ENCODE results near the gene ZNF609. TPM values are rescaled to one million over a fixed set of nuclear protein-coding genes. Genes with fewer than 3 reads are reported as not detected.

The ZNF609 gene
- total and polyA plus RNA-seq, 2 experiments from 2014 or later = 12.5 to 23.0 TPM

DNA sequence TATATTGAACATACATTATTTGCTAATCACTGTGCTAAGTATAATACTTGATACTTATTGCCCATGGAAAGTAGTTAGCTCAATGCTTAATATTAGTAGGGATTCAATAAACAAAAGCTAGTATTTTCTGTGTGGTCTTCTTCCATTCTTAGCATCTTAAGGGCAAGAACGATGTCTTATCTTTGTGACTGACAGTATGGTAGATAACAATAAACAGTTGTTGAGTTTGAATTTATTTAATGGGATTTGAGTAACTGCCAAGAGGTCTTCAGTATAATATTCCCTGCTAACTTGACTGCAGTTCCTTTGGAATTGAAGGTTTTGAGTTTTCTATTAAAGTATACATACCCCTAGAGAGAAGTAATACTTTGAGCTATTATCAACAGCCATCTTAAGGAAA lies 70.1 kb downstream of the ZNF609 start:
- DNase-seq (ENCODE audit: low spot score) = no peak
- H3K4me1 ChIP-seq (ENCODE audit: insufficient read depth) = no peaks in the 10 kb centered on the region
- no peaks in the 10 kb centered on the region for H3K36me3 ChIP-seq (replicated peaks; ENCODE audit: insufficient read depth, low read depth)
- peaks cover 100% of the 10 kb centered on the region for H3K79me2 ChIP-seq
- no peak overlapping the region for H2AFZ ChIP-seq
- H4K20me1 ChIP-seq (ENCODE audit: insufficient read depth, poor library complexity, severe bottlenecking) = peaks cover 38% of the 10 kb centered on the region
- H3K9me2 ChIP-seq (replicated peaks; ENCODE audit: insufficient read depth) = no peaks in the 10 kb centered on the region
- no peaks in the 10 kb centered on the region for H3K9me3 ChIP-seq (ENCODE audit: low read depth)
- H3K4me3 ChIP-seq = no peak overlapping the region
- TF ChIP-seq CTCF (IDR thresholded peaks at IDR 0.05; ENCODE audit: poor library complexity) (no peak), EZH2 (IDR thresholded peaks at IDR 0.05; ENCODE audit: borderline replicate concordance) (no peak)
- H3K4me2 ChIP-seq = no peak overlapping the region
- H3K27me3 ChIP-seq = no peaks in the 10 kb centered on the region
- no peak overlapping the region for H3K27ac ChIP-seq
- WGBS (ENCODE audit: low lambda C conversion rate, missing lambda C conversion rate) = 33% methylated on average over 1 of the region's 1 CpG

DNA sequence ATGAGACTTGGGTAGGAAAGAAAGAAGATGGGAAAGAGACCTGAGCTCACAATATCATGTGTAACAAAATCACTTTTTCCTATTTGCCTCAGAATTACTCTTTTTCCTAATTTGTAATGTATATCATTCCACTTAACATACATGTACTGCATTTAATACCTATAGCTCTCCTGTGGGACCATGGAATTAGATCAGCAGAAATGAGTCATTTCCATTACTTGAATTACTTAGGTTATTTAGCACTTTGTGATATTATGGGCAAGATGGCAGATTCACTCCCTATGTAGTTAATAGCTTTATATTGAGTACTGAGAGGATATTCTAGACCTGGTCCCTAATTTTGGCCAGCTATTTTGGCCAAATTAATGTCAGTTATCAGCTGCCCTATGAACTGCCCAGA lies 70.5 kb downstream of the ZNF609 start:
- H3K9me2 ChIP-seq (replicated peaks; ENCODE audit: insufficient read depth) = no peaks in the 10 kb centered on the region
- H3K79me2 ChIP-seq = peaks cover 100% of the 10 kb centered on the region
- H3K4me3 ChIP-seq = no peak overlapping the region
- H3K27me3 ChIP-seq = no peaks in the 10 kb centered on the region
- H3K9me3 ChIP-seq (ENCODE audit: low read depth) = no peaks in the 10 kb centered on the region
- no peak overlapping the region for H2AFZ ChIP-seq
- no peaks in the 10 kb centered on the region for H3K4me1 ChIP-seq (ENCODE audit: insufficient read depth)
- TF ChIP-seq CTCF (IDR thresholded peaks at IDR 0.05; ENCODE audit: poor library complexity) (no peak), EZH2 (IDR thresholded peaks at IDR 0.05; ENCODE audit: borderline replicate concordance) (no peak), EZH2phosphoT487 (IDR thresholded peaks at IDR 0.05; ENCODE audit: low read depth, severe bottlenecking, unreplicated experiment) (no peak)
- peaks cover 38% of the 10 kb centered on the region for H4K20me1 ChIP-seq (ENCODE audit: insufficient read depth, poor library complexity, severe bottlenecking)
- H3K4me2 ChIP-seq = no peak overlapping the region
- H3K36me3 ChIP-seq (replicated peaks; ENCODE audit: insufficient read depth, low read depth) = no peaks in the 10 kb centered on the region
- no peak overlapping the region for H3K27ac ChIP-seq
- no peak for DNase-seq (ENCODE audit: low spot score)

DNA sequence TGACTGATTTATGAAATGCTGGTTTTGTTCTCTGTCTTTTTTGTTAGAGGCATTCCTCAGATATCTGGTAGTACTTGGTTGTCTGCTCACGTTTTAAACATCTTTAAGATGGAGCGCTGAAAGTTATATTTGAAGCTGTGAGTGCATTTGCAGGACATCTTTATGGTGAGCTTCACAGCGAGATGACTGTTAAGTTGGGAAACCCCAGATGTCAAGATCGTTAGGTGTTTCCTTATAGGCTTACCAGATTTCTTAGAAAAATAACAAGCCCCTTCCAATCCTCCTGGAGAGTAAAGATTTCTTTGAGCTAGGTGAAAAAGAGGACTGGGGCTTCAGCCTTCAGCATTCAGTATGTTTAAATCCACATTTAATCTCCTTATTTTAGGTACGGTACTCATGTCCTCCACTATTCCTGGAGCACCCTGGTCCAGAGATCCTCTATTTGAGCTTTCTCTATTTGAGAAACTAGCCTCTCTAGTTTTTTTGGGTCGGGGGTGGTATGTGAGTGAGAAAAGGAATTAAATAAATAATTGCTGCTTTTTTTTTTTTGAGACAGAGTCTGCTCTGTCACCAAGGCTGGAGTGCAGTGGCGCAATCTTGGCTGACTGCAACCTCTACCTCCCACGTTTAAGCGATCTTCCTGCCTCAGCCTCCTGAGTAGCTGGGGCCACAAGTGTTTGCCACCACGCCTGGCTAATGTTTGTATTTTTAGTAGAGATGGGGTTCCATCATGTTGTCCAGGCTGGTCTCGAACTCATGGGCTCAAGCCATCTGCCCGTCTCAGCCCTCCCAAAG lies 72.3 kb downstream of the ZNF609 start:
- Histone ChIP-seq H3K36me3 (replicated peaks; ENCODE audit: insufficient read depth, low read depth) (no peaks in the 10 kb centered on the region), H3K27ac (no peak overlapping the region), H3K9me2 (replicated peaks; ENCODE audit: insufficient read depth) (no peaks in the 10 kb centered on the region), H3K4me3 (no peak overlapping the region), H3K4me2 (no peak overlapping the region), H3K27me3 (no peaks in the 10 kb centered on the region), H4K20me1 (ENCODE audit: insufficient read depth, poor library complexity, severe bottlenecking) (peaks cover 29% of the 10 kb centered on the region), H3K9me3 (ENCODE audit: low read depth) (no peaks in the 10 kb centered on the region), H2AFZ (no peak overlapping the region), H3K4me1 (ENCODE audit: insufficient read depth) (no peaks in the 10 kb centered on the region), H3K79me2 (peaks cover 92% of the 10 kb centered on the region)
- TF ChIP-seq CTCF (IDR thresholded peaks at IDR 0.05; ENCODE audit: poor library complexity) = no peak
- TF ChIP-seq EZH2phosphoT487 (IDR thresholded peaks at IDR 0.05; ENCODE audit: low read depth, severe bottlenecking, unreplicated experiment) = no peak
- no peak for TF ChIP-seq EZH2 (IDR thresholded peaks at IDR 0.05; ENCODE audit: borderline replicate concordance)
- no peak for DNase-seq (ENCODE audit: low spot score)
- 78% methylated on average over 12 of the region's 12 CpGs for WGBS (ENCODE audit: low lambda C conversion rate, missing lambda C conversion rate)
